Transverse colon (tissue), 4 donors: ENCODE data around the gene BIRC7. TPM values are rescaled to one million over a fixed set of nuclear protein-coding genes. Genes with fewer than 3 reads are reported as not detected.

ENCODE experiments used
- DNase-seq: peaks from one replicate; pipeline ENCODE4 v3.0.0-alpha.2; 2019
- H3K27ac ChIP-seq, 4 donors: fragments of 200-600 bp; sonication (generic); 2 replicates each; pipeline ENCODE4 v1.5.1; 2016 to 2018; ENCODE audit warnings: inconsistent platforms in 4 of 4
- H3K27me3 ChIP-seq: fragments of 200-600 bp; sonication (generic); 2 replicates; pipeline ENCODE4 v1.5.1; 2017; ENCODE audit warnings: inconsistent platforms
- H3K36me3 ChIP-seq, 4 donors: fragments of 200-600 bp; sonication (generic); 2 replicates each; pipeline ENCODE4 v1.5.1; 2017 to 2019; ENCODE audit warnings: inconsistent platforms in 4 of 4
- H3K4me1 ChIP-seq, 4 donors: fragments of 200-600 bp; sonication (generic); 2 replicates each; pipeline ENCODE4 v1.5.1; 2017 to 2020; ENCODE audit warnings: inconsistent platforms in 4 of 4
- H3K4me3 ChIP-seq, 4 donors: fragments of 200-600 bp; sonication (generic); 1 replicate in 1 of 4; 2 replicates in 3 of 4; pipeline versions ENCODE4 v1.5.1 to v1.6.1; 2017 to 2019; ENCODE audit warnings: inconsistent platforms in 4 of 4
- H3K9me3 ChIP-seq, 2 donors: fragments of 200-600 bp; sonication (generic); 2 replicates each; pipeline ENCODE4 v1.5.1; 2017 to 2019; ENCODE audit warnings: inconsistent platforms in 2 of 2
- CTCF ChIP-seq, 5 experiments: fragments of 200-600 bp in 3 of 5; fragments of 450-650 bp in 2 of 5; sonication (generic) in 3 of 5; IDR thresholded peaks; 1 replicate in 2 of 5; 2 replicates in 3 of 5; pipeline ENCODE4 v1.5.1; 2016 to 2017; ENCODE audit warnings: antibody characterized with exemption in 5 of 5, inconsistent platforms in 3 of 5, mild to moderate bottlenecking in 2 of 5, moderate library complexity in 1 of 5
- EP300 ChIP-seq: sonication (generic); formaldehyde crosslinking; IDR thresholded peaks from one replicate; pipeline ENCODE4 v1.6.1; 2017; ENCODE audit warnings: antibody characterized with exemption, low read depth
- POLR2A ChIP-seq: fragments of 450-650 bp; IDR thresholded peaks from one replicate; pipeline ENCODE4 v1.6.1; 2016; ENCODE audit warnings: antibody characterized with exemption, mild to moderate bottlenecking, moderate library complexity
- POLR2AphosphoS5 ChIP-seq, 3 donors: sonication (generic); formaldehyde crosslinking; IDR thresholded peaks; one replicate each; pipeline ENCODE4 v1.6.1; 2016; ENCODE audit warnings: antibody characterized with exemption in 3 of 3
- WGBS, 2 donors: methylation state at CpG; one replicate each; pipeline ENCODE4 v1.1.5; 2018; ENCODE audit warnings: low coverage in 1 of 2; 5-methylcytosine and 5-hydroxymethylcytosine counted together
- in situ Hi-C, 4 donors: fragments of 200-750 bp; cut with MboI; loops; one replicate each; pipeline versions ENCODE4 v1.15.0 to v1.15.1; 2017; ENCODE audit warnings: low sequenced_read_pairs in 3 of 4, low pct_ligation_motif_present in 1 of 4, low pct_unique_long_range_greater_than_20kb in 1 of 4
- intact Hi-C: fragments of 100-400 bp; cut with DNase I; formaldehyde crosslinking; loops from one replicate; pipeline ENCODE4 v1.15.1; 2023; ENCODE audit warnings: low total_unique reads
- total RNA-seq, 4 donors: library from RNA; depleted of rRNA; stranded (reverse); fragments of >200 nt; gene quantifications; one replicate each; pipeline ENCODE4 v1.1.0, GENCODE V29; 2016

BIRC7 gene
- total RNA-seq, 4 donors from 2014 or later: 1.6 to 12.7 TPM; not detected in 2

GRCh38 chr20:63216849-63217471, 18.7 kb upstream of the BIRC7 start:
- WGBS, 2 donors: 73 to 100% methylated on average over 1 to 13 of the region's 13 CpGs
- peak overlapping the region; percentile 81 to 91 (median 83) for H3K27ac ChIP-seq
- no peaks in the 10 kb centered on the region for H3K9me3 ChIP-seq
- TF ChIP-seq CTCF (IDR thresholded peaks at IDR 0.05): no peak
- no peak for TF ChIP-seq POLR2AphosphoS5 (IDR thresholded peaks at IDR 0.05)
- TF ChIP-seq POLR2A: no peak
- TF ChIP-seq EP300: no peak
- intact Hi-C loops (no loop called here), in situ Hi-C loops (no loop called here)
- H3K36me3 ChIP-seq: peaks cover 0 to 9% (median 0%) of the 10 kb centered on the region in 4 donors
- peak overlapping the region in 3 of 4 donors; percentile 88 to 99 (median 96) for H3K4me3 ChIP-seq
- peaks cover 4% of the 10 kb centered on the region for H3K27me3 ChIP-seq
- peaks cover 11 to 35% (median 31%) of the 10 kb centered on the region in 4 donors for H3K4me1 ChIP-seq
- no peak for DNase-seq

GRCh38 chr20:63217706-63218105, 18.0 kb upstream of the BIRC7 start:
- H3K4me3 ChIP-seq: no peak overlapping the region
- in situ Hi-C loops (no loop called here), intact Hi-C loops (no loop called here)
- WGBS, 2 donors: 79% methylated on average over 7 of the region's 7 CpGs; no CpG with 5 or more reads in 1 of the 2 donors
- H3K4me1 ChIP-seq: peaks cover 8 to 27% (median 25%) of the 10 kb centered on the region in 4 donors
- H3K9me3 ChIP-seq: no peaks in the 10 kb centered on the region
- no peak overlapping the region for H3K27ac ChIP-seq
- peaks cover 0 to 4% (median 0%) of the 10 kb centered on the region in 4 donors for H3K36me3 ChIP-seq
- no peak for TF ChIP-seq POLR2AphosphoS5 (IDR thresholded peaks at IDR 0.05)
- TF ChIP-seq POLR2A: no peak
- no peak for TF ChIP-seq CTCF (IDR thresholded peaks at IDR 0.05)
- no peak for DNase-seq
- peaks cover 4% of the 10 kb centered on the region for H3K27me3 ChIP-seq

- Histone ChIP-seq H3K36me3 (no peaks in the 10 kb centered on the region), H3K27ac (no peak overlapping the region), H3K27me3 (peaks cover 4% of the 10 kb centered on the region), H3K9me3 (no peaks in the 10 kb centered on the region), H3K4me3 (no peak overlapping the region), H3K4me1 (peaks cover 8 to 18% (median 18%) of the 10 kb centered on the region in 4 donors)
- no peak for DNase-seq
- intact Hi-C loops (no loop called here), in situ Hi-C loops (no loop called here)
- TF ChIP-seq EP300 (no peak), POLR2A (no peak), CTCF (IDR thresholded peaks at IDR 0.05) (no peak), POLR2AphosphoS5 (IDR thresholded peaks at IDR 0.05) (no peak)
- WGBS, 2 donors: 83 to 100% methylated on average over 1 to 12 of the region's 13 CpGs
Observed at GRCh38 chr20:63218701-63219446, 16.8 kb upstream of the BIRC7 start.

- DNase-seq: no peak
- WGBS, 2 donors: 77 to 92% methylated on average over 6 to 8 of the region's 8 CpGs
- H3K9me3 ChIP-seq: no peaks in the 10 kb centered on the region
- intact Hi-C loops (no loop called here), in situ Hi-C loops (no loop called here)
- H3K4me3 ChIP-seq: no peak overlapping the region
- H3K27me3 ChIP-seq: peaks cover 4% of the 10 kb centered on the region
- no peak overlapping the region for H3K27ac ChIP-seq
- peaks cover 5 to 20% (median 15%) of the 10 kb centered on the region in 4 donors for H3K4me1 ChIP-seq
- TF ChIP-seq CTCF (IDR thresholded peaks at IDR 0.05): no peak
- H3K36me3 ChIP-seq: no peaks in the 10 kb centered on the region
Observed at GRCh38 chr20:63219447-63219821, 16.3 kb upstream of the BIRC7 start.
